C4-2B (cell line): Measurements from ENCODE around the gene TLNRD1.

Source experiments
- H3K27ac ChIP-seq: fragments of 450-650 bp; 2 replicates; pipeline ENCODE4 v1.5.1; 2017
- CTCF ChIP-seq: fragments of 450-650 bp; conservative IDR thresholded peaks from 2 replicates; pipeline ENCODE4 v1.5.1; 2017; ENCODE audit warnings: mild to moderate bottlenecking
- ZFX ChIP-seq: fragments of 450-650 bp; IDR thresholded peaks from 2 replicates; pipeline ENCODE4 v1.6.1; 2017

The TLNRD1 gene

GRCh38 chr15:81052046-81052445 lies 51.3 kb downstream of the TLNRD1 start:
- H3K27ac ChIP-seq, result no peak overlapping the region
- TF ChIP-seq CTCF (no peak), ZFX (no peak)

- no peak overlapping the region for H3K27ac ChIP-seq
- TF ChIP-seq ZFX (no peak), CTCF (no peak)
Observed at GRCh38 chr15:81053621-81054020, 52.9 kb downstream of the TLNRD1 start.

- TF ChIP-seq CTCF (no peak), ZFX (no peak)
- H3K27ac ChIP-seq, result no peak overlapping the region
Observed at GRCh38 chr15:81054236-81054635, 53.5 kb downstream of the TLNRD1 start.
